AG10803 (cell line): ENCODE data around the gene SNX22.
"Not testable (repeated sequence)": the region's sequence is repeated elsewhere in the genome, so short reads cannot be mapped to it uniquely, and the experiment has no call there.

Experiments used
- DNase-seq: peaks from one replicate; pipeline ENCODE4 v3.0.0; 2010; ENCODE audit warnings: low read depth
- H3K4me3 ChIP-seq: 2 replicates; pipeline ENCODE4 v1.5.1; 2011; ENCODE audit warnings: mild to moderate bottlenecking, low read length, control low read depth
- CTCF ChIP-seq: conservative IDR thresholded peaks from 2 replicates; pipeline ENCODE4 v1.5.1; 2011; ENCODE audit warnings: mild to moderate bottlenecking, low read length, control low read depth, inconsistent platforms

The SNX22 gene

GRCh38 chr15:64112073-64112772 is 39.3 kb upstream of the SNX22 start:
- no peak for TF ChIP-seq CTCF
- no peak overlapping the region for H3K4me3 ChIP-seq
- no peak for DNase-seq

- TF ChIP-seq CTCF = no peak
- peak; percentile 83 for DNase-seq
- no peak overlapping the region for H3K4me3 ChIP-seq
Measured at GRCh38 chr15:64112904-64113303, 38.6 kb upstream of the SNX22 start.

GRCh38 chr15:64117759-64118487 is 33.6 kb upstream of the SNX22 start:
- no peak for TF ChIP-seq CTCF
- DNase-seq = no peak
- no peak overlapping the region for H3K4me3 ChIP-seq

- not testable (repeated sequence) for H3K4me3 ChIP-seq, DNase-seq
Measured at GRCh38 chr15:64120322-64120721, 31.2 kb upstream of the SNX22 start.

- no peak overlapping the region for H3K4me3 ChIP-seq
- DNase-seq = no peak
- TF ChIP-seq CTCF = no peak
Measured at GRCh38 chr15:64121614-64122013, 29.9 kb upstream of the SNX22 start.

GRCh38 chr15:64122444-64122843 is 29.1 kb upstream of the SNX22 start:
- H3K4me3 ChIP-seq = no peak overlapping the region
- TF ChIP-seq CTCF = no peak
- DNase-seq = no peak

- H3K4me3 ChIP-seq = no peak overlapping the region
- no peak for TF ChIP-seq CTCF
- DNase-seq = no peak
Measured at GRCh38 chr15:64122936-64123351, 28.6 kb upstream of the SNX22 start.
